Fibroblast of lung (primary cell): ENCODE results near the gene CIC.

Source experiments
- CTCF ChIP-seq, 2 donors: IDR thresholded peaks in 1 of 2; conservative IDR thresholded peaks in 1 of 2; 1 replicate in 1 of 2; 2 replicates in 1 of 2; pipeline ENCODE4 v1.5.1; 2011 to 2012; ENCODE audit warnings: low read length in 2 of 2, control low read depth in 1 of 2, inconsistent platforms in 1 of 2, low read depth in 1 of 2, mild to moderate bottlenecking in 1 of 2
- EZH2 ChIP-seq: IDR thresholded peaks from 2 replicates; pipeline ENCODE4 v1.5.1; 2012; ENCODE audit warnings: low read length, control low read depth, mild to moderate bottlenecking; ENCODE audit errors: missing control alignments

- TF ChIP-seq EZH2, result no peak
- TF ChIP-seq CTCF (conservative IDR thresholded peaks at IDR 0.05 in 1 of 2, IDR thresholded peaks at IDR 0.05 in 1 of 2; ENCODE audit: low read depth in 1 of 2, low read length in 2 of 2), result no peak
These were observed 23.2 kb downstream of the CIC start for GRCh38 chr19:42292042-42292960.
